Stimulated activated CD8-positive, alpha-beta memory T cell treated with anti-CD3 and anti-CD28 coated beads, Interleukin-15, amount 100 ng/mL, for 1 hour (primary cell): ENCODE measurements around the gene KRT79.

Experiments used
- DNase-seq: peaks from one replicate; pipeline ENCODE4 v3.0.0-alpha.2; 2020; ENCODE audit warnings: low read depth

The KRT79 gene

GRCh38 chr12:52818887-52819420 is 15.2 kb downstream of the KRT79 start:
- no peak for DNase-seq

DNA sequence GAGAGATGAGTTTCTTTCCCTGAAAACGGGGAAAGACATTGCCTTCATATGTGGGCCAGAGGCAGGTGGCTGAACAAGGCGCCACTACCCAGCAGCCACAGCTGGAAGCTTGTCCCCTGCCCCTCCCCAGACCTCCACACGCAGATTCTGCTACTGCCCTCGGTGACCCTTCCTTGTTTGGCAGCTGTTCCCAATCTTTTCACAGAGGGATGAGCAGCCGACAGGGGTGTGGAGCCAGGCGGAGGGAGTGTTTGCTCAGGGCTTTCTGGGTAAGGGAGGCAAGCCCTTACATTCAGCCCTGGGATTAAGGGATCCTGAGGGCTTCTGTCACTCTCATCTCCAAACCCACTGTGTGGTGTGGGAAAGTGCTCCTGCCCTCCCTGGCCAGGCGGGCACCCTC is 15.7 kb downstream of the KRT79 start:
- DNase-seq, result no peak

DNA sequence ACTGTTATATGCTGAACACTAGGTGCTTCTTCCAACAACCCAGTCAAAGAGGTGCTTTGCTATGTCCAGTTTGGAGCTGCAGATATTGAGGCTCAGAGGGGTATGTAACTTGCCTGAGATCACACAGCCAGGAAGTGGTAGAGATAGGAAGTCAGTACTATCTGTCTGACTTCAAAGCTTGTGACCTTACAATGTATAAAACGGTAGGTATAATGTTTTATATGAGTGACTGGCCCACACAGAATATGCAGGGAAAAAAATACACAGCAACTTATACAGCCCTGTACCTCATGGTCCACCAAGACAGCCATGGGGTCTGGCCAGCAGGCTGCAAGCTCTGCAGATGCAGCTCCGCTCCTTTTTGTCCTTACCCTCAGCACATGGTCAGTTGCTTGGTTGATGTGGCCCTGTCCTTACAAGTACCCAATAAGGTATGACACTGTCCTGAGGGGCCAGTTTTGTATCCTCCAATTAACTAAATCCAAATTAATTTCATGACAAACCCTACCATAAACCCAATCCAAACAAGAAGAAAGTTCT is 16.3 kb downstream of the KRT79 start:
- DNase-seq, result no peak

DNA sequence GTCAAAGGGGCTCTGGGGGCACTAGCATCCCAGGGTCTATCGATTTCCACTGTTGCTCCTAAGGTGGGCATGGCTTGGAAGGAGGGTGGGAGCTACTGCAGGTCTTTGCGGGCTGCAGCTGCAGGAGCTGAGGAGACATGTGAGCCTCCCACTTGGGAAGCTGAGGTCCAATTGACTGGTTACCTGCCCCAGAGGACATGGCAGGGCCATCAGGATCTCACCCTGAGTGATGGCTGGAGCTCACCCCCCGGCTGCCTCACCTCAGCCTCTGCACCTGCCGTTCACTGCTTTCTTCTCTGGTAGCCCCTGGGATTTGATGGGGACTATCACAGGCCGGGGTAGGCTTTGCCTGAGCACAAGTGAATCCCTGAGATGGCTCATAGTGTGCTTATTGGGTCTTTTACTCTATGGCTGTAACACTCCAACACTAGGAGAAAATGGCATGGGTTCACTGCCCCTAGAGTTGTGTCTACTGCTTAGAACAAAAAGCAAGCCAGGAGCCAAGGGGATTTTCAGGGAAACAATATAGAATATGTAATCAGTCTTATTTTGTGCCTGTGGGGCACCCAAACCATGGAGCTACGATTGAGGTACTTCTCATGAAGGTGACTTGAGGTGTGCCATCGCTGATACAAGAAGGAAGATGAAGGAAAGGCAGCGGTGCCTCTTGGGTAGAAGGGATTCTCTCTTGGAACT is 17.0 kb downstream of the KRT79 start:
- no peak for DNase-seq

DNA sequence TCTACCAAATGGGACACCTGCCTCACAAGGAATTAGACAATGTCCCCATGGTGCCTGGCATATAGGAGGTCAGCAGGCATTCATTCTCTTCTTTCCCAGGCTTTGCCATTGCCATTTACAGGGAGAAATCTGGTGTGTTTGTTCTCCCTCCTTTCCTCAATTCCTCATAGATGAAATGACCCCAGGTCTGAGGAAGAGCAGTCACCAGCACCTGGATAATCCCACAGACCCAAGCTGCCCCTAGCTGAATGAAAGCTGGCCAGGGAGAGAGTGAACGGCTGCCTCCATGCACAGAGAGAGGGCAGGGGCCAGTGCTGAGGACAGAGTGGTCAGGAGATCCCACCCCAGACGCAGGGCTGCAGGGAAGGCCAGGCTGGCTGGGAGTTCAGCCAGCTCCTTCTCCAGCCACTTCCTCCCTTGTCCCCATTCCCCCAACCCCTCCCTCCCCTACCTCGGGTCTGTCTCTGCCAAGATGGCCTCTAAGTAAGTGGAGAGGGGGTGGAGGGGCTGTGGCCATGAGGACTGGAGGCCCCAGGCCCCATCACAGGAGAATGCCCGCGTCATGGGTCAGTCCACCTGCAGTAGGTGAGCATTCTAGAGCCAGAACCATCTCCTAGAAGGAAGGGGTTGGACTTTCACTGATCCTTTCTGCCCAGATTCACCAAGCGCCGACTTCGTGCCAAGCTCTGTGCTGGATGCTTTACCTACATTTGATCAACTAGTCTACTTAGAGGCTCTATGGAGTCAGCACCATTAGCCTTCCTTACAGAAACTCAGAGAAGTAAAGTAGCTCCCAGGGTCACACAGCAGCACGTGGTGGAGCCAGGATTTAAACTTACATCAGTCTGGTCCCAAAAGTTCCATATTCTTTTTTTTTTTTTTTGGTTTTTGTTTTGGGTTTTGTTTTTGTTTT is 18.2 kb downstream of the KRT79 start:
- no peak for DNase-seq

DNA sequence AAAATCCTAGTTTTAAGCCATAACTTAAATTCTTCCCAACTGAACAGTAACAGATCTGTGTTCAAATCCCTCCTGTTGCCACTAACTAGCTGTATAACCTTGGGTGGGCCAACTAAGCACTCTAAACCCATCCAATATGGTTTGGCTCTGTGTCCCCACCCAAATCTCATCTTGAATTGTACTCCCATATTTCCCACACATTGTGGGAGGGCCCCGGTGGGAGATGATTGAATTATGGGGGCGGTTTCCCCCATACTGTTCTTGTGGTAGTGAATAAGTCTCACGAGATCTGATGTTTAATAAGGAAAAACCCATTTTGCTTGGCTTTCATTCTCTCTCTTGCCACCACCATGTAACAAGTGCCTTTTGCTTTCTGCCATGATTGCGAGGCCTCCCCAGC is 18.9 kb downstream of the KRT79 start:
- DNase-seq, result no peak

DNA sequence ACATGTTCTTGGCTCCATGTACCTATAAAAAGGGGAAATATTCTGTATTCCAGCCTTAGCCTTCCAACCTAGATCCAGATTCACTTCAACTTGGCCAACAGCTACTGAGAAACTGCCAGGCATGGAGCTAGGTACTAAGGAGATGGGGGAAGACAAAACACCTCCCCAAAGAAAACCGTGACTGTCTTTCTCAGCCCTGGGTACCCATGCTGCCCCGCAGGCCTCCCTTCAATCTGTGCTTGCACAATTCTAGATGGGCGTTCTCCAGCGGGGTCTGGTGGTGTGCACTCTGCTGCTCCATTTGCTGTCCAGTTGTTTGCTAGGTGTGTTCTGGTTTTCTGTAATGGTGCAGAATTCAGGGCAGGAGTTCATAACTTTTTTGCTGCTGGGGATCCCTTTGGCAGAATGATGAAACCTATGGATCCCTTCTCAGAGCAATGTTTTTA is 19.4 kb downstream of the KRT79 start:
- DNase-seq, result no peak

GRCh38 chr12:52813885-52814709 is 20.0 kb downstream of the KRT79 start, which contains the start of gene KRT4:
Gene KRT4 (minus strand): TSS chr12:52814116. CDS start chr12:52814058, 58 bp downstream.
- no peak for DNase-seq

GRCh38 chr12:52813203-52813819 is 20.8 kb downstream of the KRT79 start:
- DNase-seq, result no peak

GRCh38 chr12:52812749-52813148 is 21.4 kb downstream of the KRT79 start:
- no peak for DNase-seq

GRCh38 chr12:52812073-52812400 is 22.1 kb downstream of the KRT79 start:
- DNase-seq, result no peak

DNA sequence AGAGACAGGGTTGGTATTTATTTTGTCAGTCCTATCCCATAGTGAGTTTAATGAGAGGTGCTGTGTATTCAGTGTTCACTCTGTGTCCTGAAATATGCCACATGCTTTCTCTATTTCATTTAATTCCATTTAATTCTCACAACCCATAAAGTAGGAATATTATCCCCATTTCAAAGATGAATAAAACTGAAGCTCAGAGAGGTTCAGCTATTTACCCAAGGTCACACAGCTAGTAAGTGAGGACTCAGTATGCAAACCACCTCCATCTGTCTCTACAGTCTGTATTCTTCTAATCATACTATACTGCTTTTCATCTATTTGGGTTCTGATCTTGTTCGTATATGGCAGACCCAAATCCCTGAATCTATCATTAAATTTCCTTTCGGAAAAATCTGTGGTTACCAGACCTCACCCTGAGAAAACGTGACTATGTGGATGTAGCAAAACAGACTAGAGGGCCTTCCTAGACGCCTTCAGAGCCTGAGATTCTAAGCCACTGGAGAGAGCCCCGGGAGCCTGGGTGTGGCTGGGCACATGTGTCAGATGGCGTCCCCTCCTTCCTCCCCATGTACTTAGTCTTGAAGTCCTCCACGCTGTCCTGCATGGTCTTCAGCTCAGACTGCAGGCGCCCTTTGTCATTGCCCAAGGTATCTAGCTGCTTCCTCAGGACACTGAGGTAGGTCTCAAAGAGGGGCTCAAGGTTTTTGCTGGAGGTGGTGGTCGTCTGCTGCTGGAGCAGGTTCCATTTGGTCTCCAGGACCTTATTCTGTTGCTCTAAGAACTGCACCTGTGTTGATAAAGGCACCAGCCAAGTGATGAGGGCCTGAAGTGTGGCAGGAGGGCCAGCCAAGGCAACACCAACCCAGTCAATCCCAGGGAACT is 22.7 kb downstream of the KRT79 start:
- DNase-seq, result no peak

- no peak for DNase-seq
These were observed 23.6 kb downstream of the KRT79 start for GRCh38 chr12:52810554-52810953.

- no peak for DNase-seq
These were observed 24.9 kb downstream of the KRT79 start for GRCh38 chr12:52809166-52809565.

- no peak for DNase-seq
These were observed 25.4 kb downstream of the KRT79 start for GRCh38 chr12:52808573-52809160.

GRCh38 chr12:52807544-52808470 is 26.3 kb downstream of the KRT79 start:
- DNase-seq, result no peak

DNA sequence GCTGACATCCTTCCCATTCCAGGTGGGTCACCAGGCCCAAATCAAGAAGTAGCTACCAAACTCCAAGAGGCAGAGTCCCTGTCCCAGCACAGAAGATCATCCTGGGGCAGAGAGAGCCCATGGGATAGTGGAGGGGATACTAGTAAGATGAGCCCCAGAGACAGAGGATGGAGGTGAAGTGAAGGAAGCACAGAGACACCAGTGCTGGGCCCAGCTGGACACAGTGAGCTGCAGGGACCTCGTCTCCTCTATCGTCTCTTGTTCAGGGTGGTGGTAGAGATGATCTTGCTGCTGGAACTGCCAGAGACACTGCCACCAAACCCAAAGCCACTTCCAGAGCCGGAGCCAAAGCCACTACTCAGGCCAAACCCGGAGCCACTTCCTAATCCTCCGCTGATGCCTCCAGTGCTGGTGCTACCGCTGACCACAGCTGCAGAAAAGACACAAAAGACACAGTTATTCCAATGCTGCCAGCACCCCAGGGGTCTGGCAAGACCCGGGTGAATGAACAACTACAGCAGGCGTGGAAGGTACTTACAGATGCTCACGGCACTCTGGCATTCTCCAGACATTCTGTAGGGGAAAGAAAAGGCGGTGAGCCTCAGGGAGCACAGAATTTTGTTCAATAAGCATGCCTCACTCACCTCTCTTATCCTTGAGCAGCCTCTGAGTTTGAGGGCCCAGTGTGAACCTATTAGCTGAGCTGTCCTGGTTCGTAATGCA is 27.1 kb downstream of the KRT79 start:
- DNase-seq, result no peak

GRCh38 chr12:52806169-52806811 is 27.8 kb downstream of the KRT79 start:
- DNase-seq, result no peak
